ENCODE measurements around the gene PDE7B.

DNA sequence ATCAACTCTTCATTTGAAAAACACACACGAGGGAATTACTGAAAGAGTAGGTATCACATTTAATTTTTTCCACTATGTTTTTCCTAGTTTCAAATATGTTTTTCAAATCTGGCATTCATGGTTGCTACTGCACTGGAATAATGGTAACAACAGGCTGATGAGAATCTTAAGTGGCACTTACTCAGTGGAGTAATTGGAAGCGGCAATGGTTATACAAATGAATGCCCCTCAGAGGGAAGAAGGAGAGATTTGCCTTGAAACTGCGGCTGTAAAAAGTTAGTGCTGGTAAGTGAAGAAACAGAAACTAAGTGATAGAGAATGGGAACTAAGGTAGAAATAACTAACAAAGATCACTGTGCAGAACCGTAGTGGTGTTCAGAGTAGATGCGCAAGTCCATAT lies 41.0 kb upstream of the PDE7B start:
- TF ChIP-seq, protein P1, sequence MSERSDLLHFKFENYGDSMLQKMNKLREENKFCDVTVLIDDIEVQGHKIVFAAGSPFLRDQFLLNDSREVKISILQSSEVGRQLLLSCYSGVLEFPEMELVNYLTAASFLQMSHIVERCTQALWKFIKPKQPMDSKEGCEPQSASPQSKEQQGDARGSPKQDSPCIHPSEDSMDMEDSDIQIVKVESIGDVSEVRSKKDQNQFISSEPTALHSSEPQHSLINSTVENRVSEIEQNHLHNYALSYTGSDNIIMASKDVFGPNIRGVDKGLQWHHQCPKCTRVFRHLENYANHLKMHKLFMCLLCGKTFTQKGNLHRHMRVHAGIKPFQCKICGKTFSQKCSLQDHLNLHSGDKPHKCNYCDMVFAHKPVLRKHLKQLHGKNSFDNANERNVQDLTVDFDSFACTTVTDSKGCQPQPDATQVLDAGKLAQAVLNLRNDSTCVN (CRISPR knock-in tag; IDR thresholded peaks at IDR 0.05) = no peak
- TF ChIP-seq CTCF (IDR thresholded peaks at IDR 0.05 in 2 of 3, conservative IDR thresholded peaks at IDR 0.05 in 1 of 3; ENCODE audit: insufficient read depth in 2 of 3, low read depth in 1 of 3, low read length in 3 of 3) = no peak
- TF ChIP-seq ZNF551 (CRISPR knock-in tag; IDR thresholded peaks at IDR 0.05) = no peak
- no peak for TF ChIP-seq HDAC6 (IDR thresholded peaks at IDR 0.05; ENCODE audit: low read depth, low read length)
- TF ChIP-seq TEAD2 (tag; IDR thresholded peaks at IDR 0.05) = no peak
- no peak for TF ChIP-seq RAD21 (CRISPR knock-in tag; conservative IDR thresholded peaks at IDR 0.05 in 1 of 2, IDR thresholded peaks at IDR 0.05 in 1 of 2)
